Testis (tissue), 2 donors: ENCODE data around the gene LNPEP.

Experiments
- POLR2A ChIP-seq: fragments of 450-650 bp; IDR thresholded peaks from one replicate; pipeline ENCODE4 v1.6.1; 2017; ENCODE audit warnings: antibody characterized with exemption, mild to moderate bottlenecking, moderate library complexity
- TF ChIP-seq, protein P1 (sequence below), 3 experiments: fragments of 450-650 bp in 2 of 3; fragments of 200-600 bp in 1 of 3; sonication (generic) in 1 of 3; IDR thresholded peaks; one replicate each; pipeline ENCODE4 v1.5.1; 2016 to 2019; ENCODE audit warnings: antibody characterized with exemption in 3 of 3, mild to moderate bottlenecking in 2 of 3, moderate library complexity in 1 of 3

- TF ChIP-seq, protein P1, sequence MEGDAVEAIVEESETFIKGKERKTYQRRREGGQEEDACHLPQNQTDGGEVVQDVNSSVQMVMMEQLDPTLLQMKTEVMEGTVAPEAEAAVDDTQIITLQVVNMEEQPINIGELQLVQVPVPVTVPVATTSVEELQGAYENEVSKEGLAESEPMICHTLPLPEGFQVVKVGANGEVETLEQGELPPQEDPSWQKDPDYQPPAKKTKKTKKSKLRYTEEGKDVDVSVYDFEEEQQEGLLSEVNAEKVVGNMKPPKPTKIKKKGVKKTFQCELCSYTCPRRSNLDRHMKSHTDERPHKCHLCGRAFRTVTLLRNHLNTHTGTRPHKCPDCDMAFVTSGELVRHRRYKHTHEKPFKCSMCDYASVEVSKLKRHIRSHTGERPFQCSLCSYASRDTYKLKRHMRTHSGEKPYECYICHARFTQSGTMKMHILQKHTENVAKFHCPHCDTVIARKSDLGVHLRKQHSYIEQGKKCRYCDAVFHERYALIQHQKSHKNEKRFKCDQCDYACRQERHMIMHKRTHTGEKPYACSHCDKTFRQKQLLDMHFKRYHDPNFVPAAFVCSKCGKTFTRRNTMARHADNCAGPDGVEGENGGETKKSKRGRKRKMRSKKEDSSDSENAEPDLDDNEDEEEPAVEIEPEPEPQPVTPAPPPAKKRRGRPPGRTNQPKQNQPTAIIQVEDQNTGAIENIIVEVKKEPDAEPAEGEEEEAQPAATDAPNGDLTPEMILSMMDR (IDR thresholded peaks at IDR 0.05), result no peak
- TF ChIP-seq POLR2A, result no peak
These were observed 105.4 kb downstream of the LNPEP start for GRCh38 chr5:97041239-97041638.
